IPS-18a (cell line): Measurements from ENCODE around the gene SHANK2.

ENCODE experiments used
- H3K27ac ChIP-seq: one replicate; pipeline ENCODE4 v1.5.1; 2013; ENCODE audit warnings: low read length
- H3K27me3 ChIP-seq: one replicate; pipeline ENCODE4 v1.6.1; 2013; ENCODE audit warnings: mild to moderate bottlenecking, low read length; ENCODE audit not compliant: control insufficient read depth, insufficient read depth
- H3K36me3 ChIP-seq: one replicate; pipeline ENCODE4 v1.6.1; 2013; ENCODE audit warnings: low read depth, low read length; ENCODE audit not compliant: control insufficient read depth
- H3K4me1 ChIP-seq: one replicate; pipeline ENCODE4 v1.6.1; 2013; ENCODE audit warnings: low read depth, low read length; ENCODE audit not compliant: control insufficient read depth
- H3K4me3 ChIP-seq: one replicate; pipeline ENCODE4 v1.5.1; 2013; ENCODE audit warnings: low read length
- H3K9ac ChIP-seq: one replicate; pipeline ENCODE4 v1.6.1; 2013; ENCODE audit warnings: mild to moderate bottlenecking, low read length, moderate library complexity
- H3K9me3 ChIP-seq: one replicate; pipeline ENCODE4 v1.6.1; 2013; ENCODE audit warnings: low read depth, low read length; ENCODE audit not compliant: control insufficient read depth

The SHANK2 gene

DNA sequence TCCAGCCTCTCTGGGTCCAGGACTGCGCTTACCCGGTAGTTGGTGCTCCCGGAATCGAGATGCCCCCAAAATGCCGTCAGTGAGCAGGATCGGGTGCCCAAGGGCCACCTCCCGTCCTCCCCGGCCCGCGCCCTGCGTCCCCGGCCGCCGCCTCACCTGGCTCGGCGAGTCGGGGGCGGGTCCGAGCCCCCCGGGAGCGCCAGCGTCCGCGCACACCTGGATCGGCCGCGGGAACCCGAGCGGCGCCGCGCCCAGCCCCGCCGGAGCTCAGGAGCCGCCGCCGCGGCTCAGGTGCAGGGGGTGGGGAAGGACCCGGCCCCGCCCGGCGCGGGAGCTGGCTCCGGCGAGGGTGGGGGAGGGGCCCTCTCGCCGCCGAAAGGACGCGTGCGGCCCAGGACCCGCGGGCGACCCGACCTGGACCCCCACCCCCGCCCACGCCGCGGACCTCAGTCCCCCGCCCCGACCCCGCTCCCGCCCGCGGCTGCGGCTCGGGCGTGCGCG lies at the start of gene SHANK2:
Gene SHANK2, minus strand, starts transcription at position 309 of the 501 bp plus-strand sequence. CDS start 105,251 bp downstream, outside the sequence.
- Histone ChIP-seq H3K36me3 (no peaks in the 10 kb centered on the region), H3K9ac (peak within 1 kb of the TSS; percentile 79), H3K27ac (no peak within 1 kb of the TSS), H3K27me3 (peaks cover 17% of the 10 kb centered on the region), H3K4me1 (peaks cover 54% of the 10 kb centered on the region), H3K4me3 (peak within 1 kb of the TSS; percentile 78), H3K9me3 (no peaks in the 10 kb centered on the region)

DNA sequence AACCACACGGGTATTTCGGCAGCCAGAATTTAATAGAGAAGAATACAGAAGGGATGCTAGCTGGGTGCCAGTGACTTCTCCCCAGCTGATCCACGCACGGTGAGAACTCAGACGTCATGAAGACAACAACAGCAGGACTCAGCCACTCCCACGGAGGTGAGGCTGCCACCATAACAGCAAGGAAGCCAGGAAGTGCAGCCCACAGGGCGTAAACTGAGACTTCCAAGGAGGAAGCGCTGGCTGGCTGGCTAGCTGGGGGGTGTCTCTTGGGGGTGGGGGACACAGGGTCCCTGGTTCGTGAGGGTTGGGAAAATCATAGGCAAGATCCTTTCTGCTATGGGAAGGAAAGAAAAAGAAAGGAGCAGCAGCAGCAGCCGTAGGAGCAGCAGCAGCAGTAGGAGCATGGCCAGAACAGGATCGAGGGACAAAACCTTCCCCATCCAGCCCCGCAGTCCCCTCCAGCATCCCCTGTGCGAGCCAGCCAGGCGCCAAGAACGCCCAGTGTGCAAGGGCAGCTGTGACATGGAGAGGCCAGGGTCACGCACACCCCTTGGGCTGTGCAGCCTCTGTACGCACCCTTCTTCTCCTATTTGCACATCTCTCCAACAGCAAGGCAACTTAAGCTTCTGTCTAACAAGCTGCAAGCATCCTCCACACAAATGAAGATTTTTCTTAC lies 49.6 kb upstream of the SHANK2 start:
- no peaks in the 10 kb centered on the region for H3K27me3 ChIP-seq
- no peaks in the 10 kb centered on the region for H3K9me3 ChIP-seq
- no peak overlapping the region for H3K9ac ChIP-seq
- H3K4me1 ChIP-seq, result no peaks in the 10 kb centered on the region
- no peak overlapping the region for H3K4me3 ChIP-seq
- no peak overlapping the region for H3K27ac ChIP-seq
- H3K36me3 ChIP-seq, result no peaks in the 10 kb centered on the region

DNA sequence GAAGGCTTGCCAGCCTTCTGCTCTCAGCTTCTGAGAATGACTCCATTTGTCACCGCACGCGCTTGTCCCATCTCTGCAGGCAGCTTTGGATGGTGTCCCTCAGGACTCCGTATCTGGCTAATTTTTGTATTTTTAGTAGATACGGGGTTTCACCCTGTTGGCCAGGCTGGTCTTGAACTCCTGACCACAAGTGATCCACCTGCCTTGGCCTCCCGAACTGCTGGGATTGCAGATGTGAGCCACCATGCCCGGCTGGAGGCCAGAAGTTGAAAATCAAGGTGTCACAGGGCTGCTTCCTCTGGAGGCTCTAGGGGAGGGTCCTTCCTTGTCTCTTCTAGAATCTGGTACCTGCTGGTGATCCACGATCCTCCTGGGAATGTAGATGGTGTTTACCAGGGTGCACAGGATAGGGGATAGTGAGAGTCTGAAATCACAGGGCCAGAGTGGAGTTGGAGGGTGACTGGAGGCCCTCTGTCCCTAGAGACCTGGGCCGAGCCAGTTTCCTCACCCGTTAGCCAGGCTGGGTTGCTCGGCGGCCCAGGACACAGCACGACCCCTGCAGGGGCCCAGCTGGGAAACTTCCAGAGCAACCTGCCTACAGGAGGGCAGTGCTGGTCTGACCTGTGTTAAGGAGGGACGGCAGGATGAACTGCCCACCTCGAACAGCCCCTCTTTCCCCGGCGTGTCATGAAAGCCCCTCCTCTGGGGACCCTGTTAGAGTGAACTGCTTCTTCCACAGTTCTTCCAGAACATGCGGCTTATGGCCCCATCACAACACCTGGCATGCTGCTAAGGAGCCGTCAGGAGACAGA lies 48.9 kb upstream of the SHANK2 start:
- H3K9me3 ChIP-seq, result no peaks in the 10 kb centered on the region
- H3K4me3 ChIP-seq, result no peak overlapping the region
- H3K4me1 ChIP-seq, result no peaks in the 10 kb centered on the region
- no peaks in the 10 kb centered on the region for H3K36me3 ChIP-seq
- H3K9ac ChIP-seq, result no peak overlapping the region
- H3K27me3 ChIP-seq, result no peaks in the 10 kb centered on the region
- no peak overlapping the region for H3K27ac ChIP-seq

DNA sequence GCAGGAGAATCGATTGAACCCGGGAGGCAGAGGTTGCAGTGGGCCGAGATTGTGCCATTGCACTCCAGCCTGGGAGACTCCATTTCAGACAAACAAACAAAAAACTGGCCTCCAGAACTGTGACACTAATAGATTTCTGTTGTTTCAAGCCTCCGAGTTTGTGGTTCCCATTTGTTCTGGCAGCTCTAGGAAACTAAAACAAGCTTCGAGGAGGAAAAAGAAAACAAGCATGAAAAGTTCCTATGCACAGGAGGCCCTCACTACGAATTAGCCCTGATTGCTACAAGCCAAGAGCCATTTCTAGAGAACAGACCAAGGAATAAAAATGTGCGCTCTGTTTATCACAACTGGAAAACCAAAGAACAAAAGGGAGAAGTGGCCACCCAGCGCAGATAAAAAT lies 47.8 kb upstream of the SHANK2 start:
- no peak overlapping the region for H3K27ac ChIP-seq
- H3K27me3 ChIP-seq, result no peaks in the 10 kb centered on the region

DNA sequence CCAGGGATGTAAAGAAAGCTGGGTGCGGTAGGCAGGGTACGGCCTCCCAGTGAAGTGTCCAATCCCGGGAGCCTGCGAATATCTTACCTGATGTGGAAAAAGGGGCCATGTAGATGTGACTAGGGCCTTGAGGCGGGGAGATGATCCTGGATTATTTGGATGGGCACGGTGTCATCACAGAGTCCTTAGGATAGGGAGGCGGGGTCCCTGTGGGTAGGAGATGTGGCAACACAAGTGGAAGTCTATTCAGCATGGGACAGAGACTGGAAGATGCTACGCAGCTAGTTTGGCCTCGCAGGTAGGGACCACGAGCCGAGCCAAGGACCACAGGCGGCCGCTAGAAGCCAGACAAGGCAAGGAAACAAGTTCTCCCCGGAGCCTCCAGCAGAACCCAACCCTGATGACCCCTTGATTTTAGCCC lies 46.4 kb upstream of the SHANK2 start:
- Histone ChIP-seq H3K27me3 (no peaks in the 10 kb centered on the region), H3K9ac (no peak overlapping the region), H3K9me3 (no peaks in the 10 kb centered on the region), H3K4me1 (no peaks in the 10 kb centered on the region), H3K4me3 (no peak overlapping the region), H3K27ac (no peak overlapping the region), H3K36me3 (no peaks in the 10 kb centered on the region)

More for the DNA sequence above, 47.8 kb upstream of the SHANK2 start:
- H3K36me3 ChIP-seq, result no peaks in the 10 kb centered on the region
- no peak overlapping the region for H3K9ac ChIP-seq
- H3K9me3 ChIP-seq, result no peaks in the 10 kb centered on the region
- no peak overlapping the region for H3K4me3 ChIP-seq
- no peaks in the 10 kb centered on the region for H3K4me1 ChIP-seq

DNA sequence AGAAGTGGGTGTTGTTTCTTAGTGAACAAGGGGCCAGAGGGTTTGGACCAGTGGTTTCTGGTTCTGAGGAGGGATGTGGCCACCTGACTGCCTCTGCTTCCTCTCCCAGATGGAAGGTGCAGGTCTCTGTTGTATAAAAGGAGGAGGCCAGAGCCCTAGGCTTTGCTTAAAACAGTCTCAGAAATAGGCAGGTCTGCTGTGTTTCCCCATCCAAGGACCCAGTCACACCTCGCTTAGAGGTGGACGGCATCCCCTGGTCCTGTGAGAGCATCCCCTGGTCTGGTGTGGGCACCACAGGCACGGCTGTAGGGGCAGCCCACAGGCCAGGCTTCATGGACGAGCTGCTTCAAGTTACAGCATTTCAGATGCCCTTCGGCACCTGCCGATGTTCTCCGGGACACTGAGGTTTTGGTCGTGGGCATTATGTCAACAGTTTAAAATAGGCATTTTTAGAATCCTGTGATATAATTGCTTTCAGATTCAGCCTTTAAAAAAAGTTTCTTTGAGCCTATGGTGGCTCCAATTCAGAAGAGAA lies 45.7 kb upstream of the SHANK2 start:
- Histone ChIP-seq H3K27me3 (no peaks in the 10 kb centered on the region), H3K36me3 (no peaks in the 10 kb centered on the region), H3K9ac (no peak overlapping the region), H3K4me3 (no peak overlapping the region), H3K27ac (no peak overlapping the region), H3K4me1 (no peaks in the 10 kb centered on the region), H3K9me3 (no peaks in the 10 kb centered on the region)

DNA sequence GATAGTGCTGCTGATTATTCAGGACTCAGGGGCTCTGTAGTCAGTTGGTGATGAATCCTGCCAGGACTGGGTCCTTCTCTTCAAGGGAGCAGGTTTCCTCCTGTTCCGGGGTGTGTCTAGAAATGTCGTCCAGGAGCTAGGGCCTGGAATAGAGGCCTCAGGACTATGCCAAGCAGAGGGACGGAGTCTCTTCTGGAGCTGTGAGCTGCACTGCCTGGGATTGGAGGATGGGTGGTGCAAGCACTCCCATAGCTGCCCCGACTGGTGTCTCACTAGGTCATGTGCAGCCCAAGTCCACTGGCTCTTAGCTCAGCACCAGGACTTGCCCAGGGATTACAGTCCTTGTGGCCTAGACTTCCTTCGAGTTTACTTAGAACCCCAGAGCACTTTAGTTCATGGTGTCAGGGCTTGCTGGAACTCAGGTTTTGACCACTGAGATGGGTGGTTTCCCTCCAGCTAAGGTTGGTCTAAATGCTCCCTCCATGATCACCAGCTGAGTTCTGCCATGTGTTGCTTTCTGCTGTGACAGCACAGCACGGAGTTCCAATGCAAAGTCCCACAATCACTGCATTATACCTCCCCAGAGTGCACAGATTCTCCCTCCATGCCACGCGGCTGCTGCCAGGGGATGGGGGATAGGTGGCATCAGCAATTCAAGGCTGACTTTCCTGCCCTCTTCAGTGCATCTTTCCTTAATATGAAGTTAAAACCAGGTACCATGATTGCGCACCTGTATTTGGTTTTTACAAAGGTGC lies 42.6 kb upstream of the SHANK2 start:
- no peaks in the 10 kb centered on the region for H3K36me3 ChIP-seq
- no peaks in the 10 kb centered on the region for H3K27me3 ChIP-seq
- H3K9ac ChIP-seq, result no peak overlapping the region
- H3K9me3 ChIP-seq, result no peaks in the 10 kb centered on the region
- no peak overlapping the region for H3K4me3 ChIP-seq
- no peak overlapping the region for H3K27ac ChIP-seq
- H3K4me1 ChIP-seq, result no peaks in the 10 kb centered on the region

DNA sequence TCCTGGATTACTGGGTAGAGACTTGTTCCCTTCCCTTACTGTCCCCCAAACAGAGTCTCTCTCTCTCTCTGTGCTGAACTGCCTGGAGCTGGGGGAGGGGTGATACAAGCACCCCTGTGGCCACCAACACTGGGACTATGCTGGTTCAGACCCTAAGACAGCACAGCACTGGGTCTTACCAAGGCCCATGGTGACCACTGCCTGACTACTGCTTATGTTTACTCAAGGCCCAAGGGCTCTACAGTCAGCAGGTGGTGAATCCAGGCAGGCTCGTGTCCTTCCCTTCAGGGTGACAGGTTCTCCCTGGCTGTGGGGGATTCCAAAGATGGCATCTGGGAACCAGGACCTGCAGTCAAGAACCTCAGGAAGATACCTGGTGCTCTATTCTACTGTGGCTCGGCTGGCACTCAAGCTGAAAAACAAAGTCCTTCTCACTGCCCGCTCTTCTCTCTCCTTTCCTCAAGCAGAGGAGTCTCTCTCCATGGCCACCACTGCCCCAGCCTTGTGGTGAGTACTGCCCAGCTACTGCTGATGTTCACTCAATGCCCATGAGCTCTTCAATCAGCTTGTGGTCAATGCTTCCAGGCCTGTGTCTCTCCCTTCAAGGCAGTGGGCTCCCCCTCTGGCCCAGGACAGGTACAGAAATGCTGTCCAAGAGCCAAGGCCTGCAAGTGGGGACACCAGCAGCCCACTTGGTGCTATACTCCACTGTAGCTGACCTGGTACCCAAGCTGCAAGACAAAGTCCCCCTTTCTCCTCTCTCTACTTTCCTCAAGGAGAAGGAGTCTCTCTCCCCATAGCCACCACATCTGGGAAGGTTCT lies 41.8 kb upstream of the SHANK2 start:
- Histone ChIP-seq H3K27ac (no peak overlapping the region), H3K4me3 (no peak overlapping the region), H3K36me3 (no peaks in the 10 kb centered on the region), H3K27me3 (no peaks in the 10 kb centered on the region), H3K9me3 (peaks cover 2% of the 10 kb centered on the region), H3K9ac (no peak overlapping the region), H3K4me1 (no peaks in the 10 kb centered on the region)

DNA sequence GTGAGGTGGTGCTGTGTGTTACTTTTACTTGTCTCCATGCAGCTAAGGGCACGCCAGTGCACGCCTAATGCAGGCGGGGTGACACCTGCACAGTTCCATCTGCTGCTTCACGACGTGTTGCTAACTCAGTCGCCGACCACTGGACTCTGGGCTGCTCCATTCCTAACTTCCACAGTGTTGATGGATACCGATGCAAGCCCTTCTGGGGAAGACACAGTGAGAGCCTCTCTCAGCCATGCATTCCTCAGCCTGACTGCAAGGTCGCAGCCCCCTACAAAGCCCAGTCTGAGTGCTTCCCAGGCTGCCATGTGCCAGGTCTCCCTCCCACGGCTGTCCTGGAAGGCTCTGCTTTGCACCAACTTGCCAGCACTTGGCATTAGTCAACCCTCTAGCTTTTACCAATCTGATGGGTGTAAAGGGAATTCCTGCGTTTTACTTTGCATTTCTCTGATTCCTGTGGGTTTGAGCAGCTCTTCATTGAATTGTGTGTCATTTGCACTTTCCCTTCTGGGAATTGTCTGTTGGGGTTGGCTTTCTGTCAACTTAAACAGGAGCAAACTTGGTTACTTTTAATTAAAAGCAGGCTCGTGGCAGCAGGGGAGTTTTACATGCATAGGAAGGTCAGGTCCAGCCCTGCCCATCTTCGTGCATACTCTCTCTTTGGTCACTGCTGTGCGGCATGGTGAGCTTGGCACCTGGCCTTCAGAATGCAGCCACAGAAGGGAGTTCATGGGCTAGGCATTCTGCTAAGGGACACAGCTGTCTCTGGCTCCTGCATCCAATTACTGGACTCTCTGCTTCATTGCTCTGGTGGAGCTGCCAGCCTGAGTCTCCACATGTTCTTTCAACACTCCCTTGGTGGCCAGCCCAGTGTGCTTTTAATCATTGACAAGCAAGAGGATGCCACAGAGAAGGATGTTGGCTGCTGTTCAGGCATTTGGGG lies 34.6 kb upstream of the SHANK2 start:
- H3K4me3 ChIP-seq, result no peak overlapping the region
- H3K9ac ChIP-seq, result no peak overlapping the region
- no peak overlapping the region for H3K27ac ChIP-seq
- peaks cover 2% of the 10 kb centered on the region for H3K9me3 ChIP-seq
- no peaks in the 10 kb centered on the region for H3K36me3 ChIP-seq
- no peaks in the 10 kb centered on the region for H3K4me1 ChIP-seq
- H3K27me3 ChIP-seq, result no peaks in the 10 kb centered on the region

DNA sequence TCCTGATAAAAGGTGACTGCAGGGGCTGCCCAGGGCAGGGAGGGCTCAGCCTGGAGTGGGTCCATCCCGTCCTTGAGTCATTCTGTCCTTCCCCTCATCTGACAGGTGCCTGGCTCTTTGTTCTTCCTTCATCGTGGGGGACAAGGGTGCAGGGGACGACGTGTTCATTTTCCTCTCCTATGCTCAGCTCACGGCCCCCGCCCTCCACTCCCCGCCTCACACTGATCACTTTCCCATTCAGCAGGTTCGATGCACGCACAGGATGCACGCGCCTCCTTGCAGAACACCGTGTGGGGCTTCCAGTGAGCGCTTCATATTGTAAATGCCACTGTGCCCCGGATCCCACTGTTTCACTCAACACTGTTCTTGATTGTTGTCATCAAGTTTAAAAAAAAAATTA lies 32.7 kb upstream of the SHANK2 start:
- Histone ChIP-seq H3K9ac (no peak overlapping the region), H3K27ac (no peak overlapping the region), H3K36me3 (no peaks in the 10 kb centered on the region), H3K27me3 (no peaks in the 10 kb centered on the region), H3K4me3 (no peak overlapping the region), H3K9me3 (peaks cover 2% of the 10 kb centered on the region), H3K4me1 (peaks cover 3% of the 10 kb centered on the region)
